Measurements from ENCODE around the gene CAMK4.

CAMK4 gene

GRCh38 chr5:111472096-111472495, 247.9 kb downstream of the CAMK4 start:
- no peak overlapping the region for H3K27ac ChIP-seq
- TF ChIP-seq CTCF (conservative IDR thresholded peaks at IDR 0.05), result no peak

GRCh38 chr5:111472579-111472978, 248.4 kb downstream of the CAMK4 start:
- no peak for TF ChIP-seq CTCF (conservative IDR thresholded peaks at IDR 0.05)
- H3K27ac ChIP-seq, result no peak overlapping the region

- TF ChIP-seq CTCF (conservative IDR thresholded peaks at IDR 0.05), result no peak
- no peak overlapping the region for H3K27ac ChIP-seq
These were observed 254.1 kb downstream of the CAMK4 start for GRCh38 chr5:111478266-111478665.

GRCh38 chr5:111478898-111479297, 254.7 kb downstream of the CAMK4 start:
- no peak overlapping the region for H3K27ac ChIP-seq
- no peak for TF ChIP-seq CTCF (conservative IDR thresholded peaks at IDR 0.05)

- no peak overlapping the region for H3K27ac ChIP-seq
These were observed 256.2 kb downstream of the CAMK4 start for GRCh38 chr5:111480346-111480745.

GRCh38 chr5:111486055-111486454, 261.9 kb downstream of the CAMK4 start:
- no peak for TF ChIP-seq CTCF (conservative IDR thresholded peaks at IDR 0.05)

More at GRCh38 chr5:111480346-111480745, 256.2 kb downstream of the CAMK4 start:
- TF ChIP-seq CTCF (conservative IDR thresholded peaks at IDR 0.05), result no peak

GRCh38 chr5:111486926-111487325, 262.7 kb downstream of the CAMK4 start:
- no peak overlapping the region for H3K27ac ChIP-seq
- TF ChIP-seq CTCF (conservative IDR thresholded peaks at IDR 0.05), result no peak

More at GRCh38 chr5:111486055-111486454, 261.9 kb downstream of the CAMK4 start:
- H3K27ac ChIP-seq, result no peak overlapping the region

- no peak for TF ChIP-seq CTCF (conservative IDR thresholded peaks at IDR 0.05)
- H3K27ac ChIP-seq, result no peak overlapping the region
These were observed 264.2 kb downstream of the CAMK4 start for GRCh38 chr5:111488353-111488752.

All from VCaP (cell line).